K562 (cell line): ENCODE data around the gene TMEM14C. TPM values are rescaled to one million over a fixed set of nuclear protein-coding genes. Genes with fewer than 3 reads are reported as not detected.

Experiments used
- ELF1 ChIP-seq: fragments of 200-800 bp; sonication (Bioruptor generic); IDR thresholded peaks from 2 replicates; pipeline ENCODE4 v1.6.1; 2016; ENCODE audit warnings: missing genetic modification characterization, missing compliant biosample characterization
- FOXK2 ChIP-seq, 2 experiments: fragments of 450-650 bp; IDR thresholded peaks in 1 of 2; conservative IDR thresholded peaks in 1 of 2; 2 replicates each; pipeline ENCODE4 v1.6.1; 2016; ENCODE audit warnings: low read depth in 2 of 2, mild to moderate bottlenecking in 1 of 2
- FOXM1 ChIP-seq, 2 experiments: fragments of 450-650 bp in 1 of 2; sonication (generic) in 1 of 2; formaldehyde crosslinking in 1 of 2; IDR thresholded peaks; 2 replicates each; pipeline versions ENCODE4 v1.6.1 to v1.9.0; 2017 to 2022; ENCODE audit warnings: low read depth in 2 of 2, mild to moderate bottlenecking in 2 of 2, missing genetic modification reagents in 1 of 2, moderate library complexity in 1 of 2
- FOXP1 ChIP-seq: sonication (generic); formaldehyde crosslinking; IDR thresholded peaks from 2 replicates; pipeline ENCODE4 v1.8.0; 2022; ENCODE audit warnings: mild to moderate bottlenecking, missing genetic modification reagents
- MBD2 ChIP-seq: sonication (generic); IDR thresholded peaks from 2 replicates; pipeline ENCODE4 v1.6.1; 2016; ENCODE audit warnings: low read depth, borderline replicate concordance
- MECOM ChIP-seq: fragments of 250-450 bp; sonication (Bioruptor Pico); IDR thresholded peaks from 2 replicates; pipeline ENCODE4 v1.8.0; 2022; ENCODE audit warnings: inconsistent platforms
- PHF20 ChIP-seq: fragments of 450-650 bp; IDR thresholded peaks from 2 replicates; pipeline ENCODE4 v1.6.1; 2018; ENCODE audit not compliant: partially characterized antibody
- POLR2H ChIP-seq: IDR thresholded peaks from 2 replicates; pipeline ENCODE4 v1.6.1; 2016; ENCODE audit warnings: missing genetic modification characterization, low read depth, mild to moderate bottlenecking, control low read depth, missing compliant biosample characterization, moderate library complexity
- PRMT5 ChIP-seq: sonication (generic); formaldehyde crosslinking; IDR thresholded peaks from 2 replicates; pipeline ENCODE4 v1.5.0; 2020; ENCODE audit warnings: missing genetic modification reagents
- RBM15 ChIP-seq: fragments of 200-400 bp; formaldehyde crosslinking; IDR thresholded peaks from 2 replicates; pipeline ENCODE4 v1.6.1; 2018; ENCODE audit warnings: mild to moderate bottlenecking, low read length, moderate library complexity; ENCODE audit not compliant: insufficient read depth
- RFX1 ChIP-seq: fragments of 450-650 bp; IDR thresholded peaks from 2 replicates; pipeline ENCODE4 v1.6.1; 2016; ENCODE audit warnings: mild to moderate bottlenecking, moderate library complexity
- RFX7 ChIP-seq: fragments of 250-450 bp; sonication (Bioruptor Pico); IDR thresholded peaks from 2 replicates; pipeline ENCODE4 v1.5.1; 2021; ENCODE audit warnings: mild to moderate bottlenecking
- ZNF699 ChIP-seq: fragments of 250-450 bp; sonication (Bioruptor Pico); IDR thresholded peaks from 2 replicates; pipeline ENCODE4 v1.8.0; 2021; ENCODE audit warnings: mild to moderate bottlenecking, moderate library complexity; ENCODE audit not compliant: insufficient replicate concordance
- ZNF75A ChIP-seq: fragments of 450-650 bp; formaldehyde crosslinking; IDR thresholded peaks from 2 replicates; pipeline ENCODE4 v1.4.0; 2020; ENCODE audit warnings: mild to moderate bottlenecking
- ZNF76 ChIP-seq: fragments of 250-450 bp; sonication (Bioruptor Pico); IDR thresholded peaks from 2 replicates; pipeline ENCODE4 v1.4.0; 2020; ENCODE audit warnings: mild to moderate bottlenecking, moderate library complexity, borderline replicate concordance
- polyA plus RNA-seq, 8 experiments: library from polyadenylated mRNA; depleted of rRNA in 4 of 8; stranded (reverse) in 5 of 8; unstranded in 3 of 8; fragments of >200 nt; fragmentation: Nextera tagmentation in 2 of 8; fragmentation: Illumina TruSeq in 1 of 8; extraction: Ambion mirVana in 2 of 8; extraction: Trizol in 1 of 8; gene quantifications; 2 replicates each; pipeline versions ENCODE4 v1.2.1 to v1.2.3, GENCODE V29; 2011 to 2014; ENCODE audit warnings: inconsistent platforms in 1 of 8, missing spikeins in 1 of 8
- total RNA-seq, 7 experiments: library from RNA; depleted of rRNA in 6 of 7; stranded (reverse); fragments of >200 nt in 6 of 7; fragmentation: Illumina TruSeq in 2 of 7; extraction: Trizol in 2 of 7; gene quantifications; 2 replicates each; pipeline versions ENCODE4 v1.2.1 to v1.2.3, GENCODE V29; 2011 to 2021; ENCODE audit warnings: low replicate concordance in 1 of 7
- TF ChIP-seq, protein P1 (sequence below): fragments of 450-650 bp; IDR thresholded peaks from 2 replicates; pipeline ENCODE4 v1.6.1; 2016; ENCODE audit warnings: borderline replicate concordance
- TF ChIP-seq, protein P2 (sequence below): fragments of 250-450 bp; sonication (Bioruptor Pico); IDR thresholded peaks from 2 replicates; pipeline ENCODE4 v1.4.0; 2020; ENCODE audit warnings: mild to moderate bottlenecking, moderate library complexity
- TF ChIP-seq, protein P3 (sequence below): IDR thresholded peaks from 3 replicates; pipeline ENCODE4 v1.6.1; 2011; ENCODE audit warnings: borderline replicate concordance, mild to moderate bottlenecking; ENCODE audit not compliant: insufficient read length, insufficient read depth
- TF ChIP-seq, protein P4 (sequence below): fragments of 450-650 bp; conservative IDR thresholded peaks from 2 replicates; pipeline ENCODE4 v1.6.1; 2016; ENCODE audit warnings: missing genetic modification characterization, low read depth, mild to moderate bottlenecking, control low read depth, missing compliant biosample characterization

TMEM14C gene
- total and polyA plus RNA-seq, 9 of the 15 experiments (the other 6 are each of a cell fraction or from before 2014, with no cell fraction given), result 151 to 496 (median 263) TPM

DNA sequence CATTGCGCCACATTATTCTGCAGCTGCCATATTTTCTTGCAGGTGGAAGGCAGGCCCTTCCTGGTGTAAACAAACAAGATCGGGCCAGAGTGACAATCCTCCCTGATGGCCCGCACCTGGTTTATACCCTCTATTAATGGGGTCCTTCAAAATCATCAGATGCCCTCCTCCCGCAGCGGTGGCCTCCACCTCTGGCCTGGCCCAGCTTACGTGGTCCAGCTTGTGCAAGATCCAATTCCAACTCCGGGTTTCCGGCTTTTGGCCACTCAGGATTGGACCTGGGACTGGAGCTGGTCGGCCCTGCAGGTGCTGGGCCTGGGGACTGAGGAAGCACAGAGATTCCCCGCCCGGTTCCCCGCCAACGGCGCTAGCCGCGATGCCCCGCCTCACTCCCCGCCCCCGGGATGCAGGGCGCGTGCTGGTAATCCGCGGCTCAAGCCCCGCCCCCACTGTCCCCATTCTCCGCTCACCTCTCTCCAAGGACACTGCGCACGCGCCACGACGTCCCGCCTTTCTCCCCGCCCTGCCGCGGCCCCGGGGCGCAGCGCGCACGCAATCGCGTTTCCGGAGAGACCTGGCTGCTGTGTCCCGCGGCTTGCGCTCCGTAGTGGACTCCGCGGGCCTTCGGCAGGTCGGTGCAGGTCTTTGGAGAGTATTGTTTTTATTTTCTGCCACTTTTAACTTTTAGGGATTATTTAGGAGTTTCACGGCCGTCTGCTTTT is 24.5 kb downstream of the TMEM14C start, which contains the start of gene TMEM14B (continued):
- TF ChIP-seq, protein P1, sequence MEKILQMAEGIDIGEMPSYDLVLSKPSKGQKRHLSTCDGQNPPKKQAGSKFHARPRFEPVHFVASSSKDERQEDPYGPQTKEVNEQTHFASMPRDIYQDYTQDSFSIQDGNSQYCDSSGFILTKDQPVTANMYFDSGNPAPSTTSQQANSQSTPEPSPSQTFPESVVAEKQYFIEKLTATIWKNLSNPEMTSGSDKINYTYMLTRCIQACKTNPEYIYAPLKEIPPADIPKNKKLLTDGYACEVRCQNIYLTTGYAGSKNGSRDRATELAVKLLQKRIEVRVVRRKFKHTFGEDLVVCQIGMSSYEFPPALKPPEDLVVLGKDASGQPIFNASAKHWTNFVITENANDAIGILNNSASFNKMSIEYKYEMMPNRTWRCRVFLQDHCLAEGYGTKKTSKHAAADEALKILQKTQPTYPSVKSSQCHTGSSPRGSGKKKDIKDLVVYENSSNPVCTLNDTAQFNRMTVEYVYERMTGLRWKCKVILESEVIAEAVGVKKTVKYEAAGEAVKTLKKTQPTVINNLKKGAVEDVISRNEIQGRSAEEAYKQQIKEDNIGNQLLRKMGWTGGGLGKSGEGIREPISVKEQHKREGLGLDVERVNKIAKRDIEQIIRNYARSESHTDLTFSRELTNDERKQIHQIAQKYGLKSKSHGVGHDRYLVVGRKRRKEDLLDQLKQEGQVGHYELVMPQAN, result 0 out of 2 replicates have a peak, but pooled peaks have one; percentile 64
- peak; percentile 95 for TF ChIP-seq PHF20
- TF ChIP-seq PRMT5 (CRISPR knock-in tag), result no peak
- TF ChIP-seq RBM15, result no peak
- peak; percentile 72; the same call in 1 of the 2 replicates for TF ChIP-seq FOXM1 (IDR thresholded peaks at IDR 0.05; ENCODE audit: low read depth)
- no peak for TF ChIP-seq FOXM1 (CRISPR knock-in tag; IDR thresholded peaks at IDR 0.05; ENCODE audit: low read depth)
- no peak for TF ChIP-seq ZNF76
- peak; percentile 79 for TF ChIP-seq POLR2H
- TF ChIP-seq, protein P2, sequence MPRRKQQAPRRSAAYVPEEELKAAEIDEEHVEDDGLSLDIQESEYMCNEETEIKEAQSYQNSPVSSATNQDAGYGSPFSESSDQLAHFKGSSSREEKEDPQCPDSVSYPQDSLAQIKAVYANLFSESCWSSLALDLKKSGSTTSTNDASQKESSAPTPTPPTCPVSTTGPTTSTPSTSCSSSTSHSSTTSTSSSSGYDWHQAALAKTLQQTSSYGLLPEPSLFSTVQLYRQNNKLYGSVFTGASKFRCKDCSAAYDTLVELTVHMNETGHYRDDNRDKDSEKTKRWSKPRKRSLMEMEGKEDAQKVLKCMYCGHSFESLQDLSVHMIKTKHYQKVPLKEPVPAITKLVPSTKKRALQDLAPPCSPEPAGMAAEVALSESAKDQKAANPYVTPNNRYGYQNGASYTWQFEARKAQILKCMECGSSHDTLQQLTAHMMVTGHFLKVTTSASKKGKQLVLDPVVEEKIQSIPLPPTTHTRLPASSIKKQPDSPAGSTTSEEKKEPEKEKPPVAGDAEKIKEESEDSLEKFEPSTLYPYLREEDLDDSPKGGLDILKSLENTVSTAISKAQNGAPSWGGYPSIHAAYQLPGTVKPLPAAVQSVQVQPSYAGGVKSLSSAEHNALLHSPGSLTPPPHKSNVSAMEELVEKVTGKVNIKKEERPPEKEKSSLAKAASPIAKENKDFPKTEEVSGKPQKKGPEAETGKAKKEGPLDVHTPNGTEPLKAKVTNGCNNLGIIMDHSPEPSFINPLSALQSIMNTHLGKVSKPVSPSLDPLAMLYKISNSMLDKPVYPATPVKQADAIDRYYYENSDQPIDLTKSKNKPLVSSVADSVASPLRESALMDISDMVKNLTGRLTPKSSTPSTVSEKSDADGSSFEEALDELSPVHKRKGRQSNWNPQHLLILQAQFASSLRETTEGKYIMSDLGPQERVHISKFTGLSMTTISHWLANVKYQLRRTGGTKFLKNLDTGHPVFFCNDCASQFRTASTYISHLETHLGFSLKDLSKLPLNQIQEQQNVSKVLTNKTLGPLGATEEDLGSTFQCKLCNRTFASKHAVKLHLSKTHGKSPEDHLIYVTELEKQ (CRISPR knock-in tag), result no peak
- no peak for TF ChIP-seq RFX1
- TF ChIP-seq, protein P3, sequence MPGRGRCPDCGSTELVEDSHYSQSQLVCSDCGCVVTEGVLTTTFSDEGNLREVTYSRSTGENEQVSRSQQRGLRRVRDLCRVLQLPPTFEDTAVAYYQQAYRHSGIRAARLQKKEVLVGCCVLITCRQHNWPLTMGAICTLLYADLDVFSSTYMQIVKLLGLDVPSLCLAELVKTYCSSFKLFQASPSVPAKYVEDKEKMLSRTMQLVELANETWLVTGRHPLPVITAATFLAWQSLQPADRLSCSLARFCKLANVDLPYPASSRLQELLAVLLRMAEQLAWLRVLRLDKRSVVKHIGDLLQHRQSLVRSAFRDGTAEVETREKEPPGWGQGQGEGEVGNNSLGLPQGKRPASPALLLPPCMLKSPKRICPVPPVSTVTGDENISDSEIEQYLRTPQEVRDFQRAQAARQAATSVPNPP, result no peak
- TF ChIP-seq ZNF75A (CRISPR knock-in tag), result no peak
- TF ChIP-seq RFX7 (CRISPR knock-in tag), result no peak
- TF ChIP-seq FOXP1 (CRISPR knock-in tag), result peak; percentile 81; the same call in 1 of the 2 replicates
- TF ChIP-seq, protein P4, sequence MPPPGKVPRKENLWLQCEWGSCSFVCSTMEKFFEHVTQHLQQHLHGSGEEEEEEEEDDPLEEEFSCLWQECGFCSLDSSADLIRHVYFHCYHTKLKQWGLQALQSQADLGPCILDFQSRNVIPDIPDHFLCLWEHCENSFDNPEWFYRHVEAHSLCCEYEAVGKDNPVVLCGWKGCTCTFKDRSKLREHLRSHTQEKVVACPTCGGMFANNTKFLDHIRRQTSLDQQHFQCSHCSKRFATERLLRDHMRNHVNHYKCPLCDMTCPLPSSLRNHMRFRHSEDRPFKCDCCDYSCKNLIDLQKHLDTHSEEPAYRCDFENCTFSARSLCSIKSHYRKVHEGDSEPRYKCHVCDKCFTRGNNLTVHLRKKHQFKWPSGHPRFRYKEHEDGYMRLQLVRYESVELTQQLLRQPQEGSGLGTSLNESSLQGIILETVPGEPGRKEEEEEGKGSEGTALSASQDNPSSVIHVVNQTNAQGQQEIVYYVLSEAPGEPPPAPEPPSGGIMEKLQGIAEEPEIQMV, result no peak
- no peak for TF ChIP-seq MECOM (CRISPR knock-in tag)
- peak in 1 of 2 experiments; percentile 65; a peak in 1 of 4 replicates for TF ChIP-seq FOXK2 (conservative IDR thresholded peaks at IDR 0.05 in 1 of 2, IDR thresholded peaks at IDR 0.05 in 1 of 2; ENCODE audit: low read depth in 2 of 2)
- peak; percentile 75 for TF ChIP-seq ELF1 (tag)
- TF ChIP-seq MBD2, result peak; percentile 74
- no peak for TF ChIP-seq ZNF699 (CRISPR knock-in tag)
- TF ChIP-seq, all 486 proteins: peak for 167
